PFSK-1 (cell line): ENCODE results near the gene ACACA.

Source experiments
- FOXP2 ChIP-seq: optimal IDR thresholded peaks from 2 replicates; pipeline ENCODE3; 2011; ENCODE audit warnings: borderline replicate concordance, control low read depth, inconsistent platforms; ENCODE audit not compliant: insufficient read depth; ENCODE audit errors: extremely low read length, extremely low read depth
- POLR2AphosphoS5 ChIP-seq: IDR thresholded peaks from 2 replicates; pipeline ENCODE4 v1.6.1; 2012; ENCODE audit warnings: low read depth, mild to moderate bottlenecking, control low read depth, low read length, moderate library complexity
- SIN3A ChIP-seq: IDR thresholded peaks from 2 replicates; pipeline ENCODE4 v1.6.1; 2012; ENCODE audit warnings: mild to moderate bottlenecking, low read length, moderate library complexity, borderline replicate concordance; ENCODE audit not compliant: insufficient read depth
- TAF1 ChIP-seq: IDR thresholded peaks from 2 replicates; pipeline ENCODE4 v1.6.1; 2012; ENCODE audit warnings: low read length, control low read depth, borderline replicate concordance; ENCODE audit not compliant: insufficient read depth
- TF ChIP-seq, protein P1 (sequence below), 2 experiments: IDR thresholded peaks; 2 replicates each; pipeline versions ENCODE4 v1.6.1 to v1.8.0; 2011 to 2012; ENCODE audit warnings: low read depth in 2 of 2, low read length in 2 of 2, control low read depth in 1 of 2, inconsistent platforms in 1 of 2, mild to moderate bottlenecking in 1 of 2, moderate library complexity in 1 of 2; ENCODE audit not compliant: insufficient read depth in 1 of 2

ACACA gene

GRCh38 chr17:37118366-37119137 is 288.1 kb downstream of the ACACA start:
- TF ChIP-seq POLR2AphosphoS5 (no peak), TAF1 (no peak), FOXP2 (no peak), SIN3A (no peak)
- TF ChIP-seq, protein P1, sequence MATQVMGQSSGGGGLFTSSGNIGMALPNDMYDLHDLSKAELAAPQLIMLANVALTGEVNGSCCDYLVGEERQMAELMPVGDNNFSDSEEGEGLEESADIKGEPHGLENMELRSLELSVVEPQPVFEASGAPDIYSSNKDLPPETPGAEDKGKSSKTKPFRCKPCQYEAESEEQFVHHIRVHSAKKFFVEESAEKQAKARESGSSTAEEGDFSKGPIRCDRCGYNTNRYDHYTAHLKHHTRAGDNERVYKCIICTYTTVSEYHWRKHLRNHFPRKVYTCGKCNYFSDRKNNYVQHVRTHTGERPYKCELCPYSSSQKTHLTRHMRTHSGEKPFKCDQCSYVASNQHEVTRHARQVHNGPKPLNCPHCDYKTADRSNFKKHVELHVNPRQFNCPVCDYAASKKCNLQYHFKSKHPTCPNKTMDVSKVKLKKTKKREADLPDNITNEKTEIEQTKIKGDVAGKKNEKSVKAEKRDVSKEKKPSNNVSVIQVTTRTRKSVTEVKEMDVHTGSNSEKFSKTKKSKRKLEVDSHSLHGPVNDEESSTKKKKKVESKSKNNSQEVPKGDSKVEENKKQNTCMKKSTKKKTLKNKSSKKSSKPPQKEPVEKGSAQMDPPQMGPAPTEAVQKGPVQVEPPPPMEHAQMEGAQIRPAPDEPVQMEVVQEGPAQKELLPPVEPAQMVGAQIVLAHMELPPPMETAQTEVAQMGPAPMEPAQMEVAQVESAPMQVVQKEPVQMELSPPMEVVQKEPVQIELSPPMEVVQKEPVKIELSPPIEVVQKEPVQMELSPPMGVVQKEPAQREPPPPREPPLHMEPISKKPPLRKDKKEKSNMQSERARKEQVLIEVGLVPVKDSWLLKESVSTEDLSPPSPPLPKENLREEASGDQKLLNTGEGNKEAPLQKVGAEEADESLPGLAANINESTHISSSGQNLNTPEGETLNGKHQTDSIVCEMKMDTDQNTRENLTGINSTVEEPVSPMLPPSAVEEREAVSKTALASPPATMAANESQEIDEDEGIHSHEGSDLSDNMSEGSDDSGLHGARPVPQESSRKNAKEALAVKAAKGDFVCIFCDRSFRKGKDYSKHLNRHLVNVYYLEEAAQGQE (IDR thresholded peaks at IDR 0.05; ENCODE audit: insufficient read depth in 1 of 2, low read depth in 2 of 2, low read length in 2 of 2): no peak

GRCh38 chr17:37117373-37118142 is 289.1 kb downstream of the ACACA start:
- TF ChIP-seq SIN3A (no peak), TAF1 (no peak), FOXP2 (no peak), POLR2AphosphoS5 (no peak)
- TF ChIP-seq, protein P1 (IDR thresholded peaks at IDR 0.05; ENCODE audit: insufficient read depth in 1 of 2, low read depth in 2 of 2, low read length in 2 of 2): no peak

DNA sequence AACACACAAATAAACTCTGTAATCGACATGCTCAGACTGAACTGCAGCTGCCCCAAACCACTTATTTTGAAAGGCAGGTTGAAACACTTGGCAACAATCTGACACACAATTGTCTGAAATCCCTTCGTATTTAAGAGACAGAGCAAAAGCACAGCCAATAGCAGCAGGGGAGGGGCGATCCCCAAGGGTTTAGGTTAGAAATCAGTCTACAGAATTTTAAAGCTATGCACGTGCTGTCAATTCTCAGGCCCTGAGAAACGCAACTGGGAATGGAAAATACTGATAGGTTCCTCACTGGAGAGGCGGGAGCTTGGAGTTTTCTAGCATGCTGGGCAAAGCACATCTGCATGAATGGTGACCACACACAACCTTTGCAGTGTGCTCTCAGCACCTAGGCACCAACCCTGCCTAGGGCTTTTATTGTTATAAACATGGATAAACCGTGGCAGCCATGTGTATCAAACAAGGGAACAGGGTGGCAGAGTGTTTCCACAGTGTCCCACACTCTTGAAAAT is 289.9 kb downstream of the ACACA start:
- TF ChIP-seq TAF1: no peak
- TF ChIP-seq SIN3A: no peak
- TF ChIP-seq FOXP2: no peak
- TF ChIP-seq POLR2AphosphoS5: no peak
- TF ChIP-seq, protein P1 (IDR thresholded peaks at IDR 0.05; ENCODE audit: insufficient read depth in 1 of 2, low read depth in 2 of 2, low read length in 2 of 2): no peak

DNA sequence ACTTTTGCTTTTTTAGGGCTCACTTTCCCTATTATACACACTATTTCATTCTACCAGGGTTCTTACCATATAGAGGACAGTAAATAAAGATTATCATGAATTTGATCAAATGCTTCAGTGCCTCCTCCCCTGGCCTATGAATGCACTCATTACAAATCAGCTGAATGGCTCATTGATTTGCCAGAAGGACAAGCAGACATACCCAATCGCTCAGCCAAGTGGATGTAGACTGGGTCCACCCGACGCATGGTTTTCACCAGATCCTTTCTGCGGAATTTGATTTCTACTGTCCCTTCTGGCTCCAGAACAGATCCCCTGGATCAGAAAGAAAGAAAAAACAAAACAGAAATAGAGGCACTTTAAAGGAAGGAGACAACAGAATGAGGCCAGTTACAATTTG is 295.3 kb downstream of the ACACA start:
- TF ChIP-seq TAF1 (no peak), POLR2AphosphoS5 (no peak), SIN3A (no peak), FOXP2 (no peak)
- TF ChIP-seq, protein P1 (IDR thresholded peaks at IDR 0.05; ENCODE audit: insufficient read depth in 1 of 2, low read depth in 2 of 2, low read length in 2 of 2): no peak
